Neural cell (in vitro differentiated cells): Measurements from ENCODE around the gene ALDH2. TPM values are rescaled to one million over a fixed set of nuclear protein-coding genes. Genes with fewer than 3 reads are reported as not detected.
"Not testable (repeated sequence)": the region's sequence is repeated elsewhere in the genome, so short reads cannot be mapped to it uniquely, and the experiment has no call there.

Experiments
- H2AFZ ChIP-seq: fragments of 200-600, 300-800 bp; sonication (generic), shearing (Covaris generic); 2 replicates; pipeline ENCODE4 v1.6.0; 2014; ENCODE audit warnings: low read depth, mild to moderate bottlenecking, antibody characterized with exemption, low read length, moderate library complexity
- H3F3A ChIP-seq: fragments of 200-600 bp; shearing (Covaris generic); 2 replicates; pipeline ENCODE4 v1.6.1; 2016; ENCODE audit warnings: mild to moderate bottlenecking, moderate library complexity, mixed read lengths, antibody characterized with exemption, low read length; ENCODE audit not compliant: insufficient read depth, poor library complexity, severe bottlenecking
- H3K27ac ChIP-seq: fragments of 200-600, 300-800 bp; sonication (generic), shearing (Covaris generic); 2 replicates; pipeline ENCODE4 v1.5.1; 2014; ENCODE audit warnings: mild to moderate bottlenecking, low read length, moderate library complexity
- H3K27me3 ChIP-seq: fragments of 300-800, 200-600 bp; sonication (generic), shearing (Covaris generic); 2 replicates; pipeline ENCODE4 v1.6.0; 2014; ENCODE audit warnings: mild to moderate bottlenecking, low read depth, low read length, moderate library complexity; ENCODE audit not compliant: insufficient read depth
- H3K36me3 ChIP-seq: fragments of 300-800, 200-600 bp; sonication (generic), shearing (Covaris generic); 2 replicates; pipeline ENCODE4 v1.5.1; 2014; ENCODE audit warnings: mild to moderate bottlenecking, antibody characterized with exemption, low read length, moderate library complexity; ENCODE audit not compliant: insufficient read depth
- H3K4me2 ChIP-seq: fragments of 300-800, 200-600 bp; sonication (generic), shearing (Covaris generic); 2 replicates; pipeline ENCODE4 v1.6.0; 2014; ENCODE audit warnings: mild to moderate bottlenecking, low read length
- H3K4me3 ChIP-seq: fragments of 300-800, 200-600 bp; sonication (generic), shearing (Covaris generic); 2 replicates; pipeline ENCODE4 v1.5.1; 2014; ENCODE audit warnings: mild to moderate bottlenecking, low read length, moderate library complexity
- H3K79me2 ChIP-seq: fragments of 200-600 bp; shearing (Covaris generic); replicated peaks from 2 replicates; pipeline ENCODE4 v1.6.0; 2014; ENCODE audit warnings: mild to moderate bottlenecking, low read length, moderate library complexity; ENCODE audit not compliant: insufficient read depth
- H3K9ac ChIP-seq: fragments of 300-800, 200-600 bp; sonication (generic), shearing (Covaris generic); 2 replicates; pipeline ENCODE4 v1.6.1; 2016; ENCODE audit warnings: mild to moderate bottlenecking, low read length, mixed read lengths
- H3K9me2 ChIP-seq: fragments of 200-600 bp; shearing (Covaris generic); 2 replicates; pipeline ENCODE4 v1.6.1; 2016; ENCODE audit warnings: mild to moderate bottlenecking, low read length, mixed read lengths; ENCODE audit not compliant: insufficient read depth
- H3K9me3 ChIP-seq: fragments of 200-600, 300-800 bp; sonication (generic), shearing (Covaris generic); 2 replicates; pipeline ENCODE4 v1.6.1; 2016; ENCODE audit warnings: mild to moderate bottlenecking, mixed run types, low read length, moderate library complexity, mixed read lengths
- H4K20me1 ChIP-seq: fragments of 200-600 bp; shearing (Covaris generic); 2 replicates; pipeline ENCODE4 v1.6.1; 2016; ENCODE audit warnings: mild to moderate bottlenecking, mixed run types; ENCODE audit not compliant: insufficient read depth
- CTCF ChIP-seq: fragments of 450-650 bp; IDR thresholded peaks from 2 replicates; pipeline ENCODE4 v1.5.1; 2014; ENCODE audit warnings: antibody characterized with exemption, mild to moderate bottlenecking, moderate library complexity; ENCODE audit not compliant: poor library complexity, severe bottlenecking
- EP300 ChIP-seq: fragments of 450-650 bp; conservative IDR thresholded peaks from 2 replicates; pipeline ENCODE4 v1.6.1; 2014; ENCODE audit warnings: antibody characterized with exemption, mild to moderate bottlenecking, moderate library complexity; ENCODE audit not compliant: poor library complexity, severe bottlenecking
- EZH2 ChIP-seq: fragments of 200-600, 300-800 bp; shearing (Covaris generic), sonication (generic); IDR thresholded peaks from 2 replicates; pipeline ENCODE4 v1.6.1; 2014; ENCODE audit warnings: antibody characterized with exemption, low read length, borderline replicate concordance, mild to moderate bottlenecking; ENCODE audit not compliant: insufficient read depth, poor library complexity, severe bottlenecking
- MXI1 ChIP-seq: fragments of 450-650 bp; conservative IDR thresholded peaks from 2 replicates; pipeline ENCODE4 v1.6.1; 2014; ENCODE audit warnings: antibody characterized with exemption, mild to moderate bottlenecking; ENCODE audit not compliant: poor library complexity, severe bottlenecking
- POLR2AphosphoS5 ChIP-seq: IDR thresholded peaks from 2 replicates; pipeline ENCODE4 v1.6.1; 2012
- RAD21 ChIP-seq: fragments of 450-650 bp; conservative IDR thresholded peaks from 2 replicates; pipeline ENCODE4 v1.6.1; 2014; ENCODE audit warnings: antibody characterized with exemption, mild to moderate bottlenecking, moderate library complexity
- REST ChIP-seq: IDR thresholded peaks from 2 replicates; pipeline ENCODE4 v1.6.1; 2012; ENCODE audit warnings: borderline replicate concordance
- SMC3 ChIP-seq: fragments of 450-650 bp; conservative IDR thresholded peaks from 2 replicates; pipeline ENCODE4 v1.6.1; 2014; ENCODE audit warnings: antibody characterized with exemption, mild to moderate bottlenecking, moderate library complexity; ENCODE audit not compliant: poor library complexity
- TAF1 ChIP-seq: IDR thresholded peaks from 2 replicates; pipeline ENCODE4 v1.6.1; 2012; ENCODE audit warnings: low read depth
- polyA plus RNA-seq: library from polyadenylated mRNA; depleted of rRNA; stranded (reverse); fragments of >200 nt; gene quantifications from 2 replicates; pipeline ENCODE4 v1.2.3, GENCODE V29; 2014

Gene ALDH2
- polyA plus RNA-seq, 1 donor from 2014 or later, result 64.3 TPM

DNA sequence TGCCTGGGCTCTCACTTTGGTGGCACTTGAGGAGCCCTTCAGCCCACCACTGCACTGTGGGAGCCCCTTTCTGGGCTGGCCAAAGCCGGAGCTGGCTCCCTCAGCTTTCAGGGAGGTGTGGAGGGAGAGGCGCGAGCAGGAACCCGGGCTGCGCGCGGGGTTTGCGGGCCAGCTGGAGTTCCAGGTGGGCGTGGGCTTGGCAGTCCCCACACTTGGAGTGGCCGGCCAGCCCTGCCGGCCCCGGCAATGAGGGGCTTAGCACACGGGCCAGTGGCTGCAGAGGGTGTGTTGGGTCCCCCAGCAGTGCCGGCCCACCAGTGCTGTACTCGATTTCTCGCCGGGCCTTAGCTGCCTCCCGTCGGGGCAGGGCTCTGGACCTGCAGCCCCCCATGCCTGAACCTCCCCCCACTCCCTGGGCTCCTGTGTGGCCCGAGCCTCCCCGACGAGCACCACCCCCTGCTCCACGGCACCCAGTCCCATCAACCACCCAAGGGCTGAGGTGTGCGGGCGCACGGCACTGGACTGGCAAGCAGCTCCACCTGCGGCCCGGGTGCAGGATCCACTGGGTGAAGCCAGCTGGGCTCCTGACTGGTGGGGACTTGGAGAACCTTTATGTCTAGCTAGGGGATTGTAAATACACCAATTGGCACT lies 68.9 kb downstream of the ALDH2 start:
- not testable (repeated sequence) for H3K4me2 ChIP-seq, H3K9me3 ChIP-seq, H2AFZ ChIP-seq, H4K20me1 ChIP-seq, H3K9me2 ChIP-seq, H3K4me3 ChIP-seq, H3K27me3 ChIP-seq, H3K9ac ChIP-seq, H3K27ac ChIP-seq, H3F3A ChIP-seq
- Histone ChIP-seq H3K36me3 (peaks cover 10% of the 10 kb centered on the region), H3K79me2 (peaks cover 14% of the 10 kb centered on the region)

- Histone ChIP-seq H3F3A (no peaks in the 10 kb centered on the region), H3K4me2 (no peak overlapping the region), H3K9me2 (no peaks in the 10 kb centered on the region), H2AFZ (no peak overlapping the region), H3K9me3 (no peaks in the 10 kb centered on the region), H3K4me3 (no peak overlapping the region), H3K9ac (no peak overlapping the region), H4K20me1 (no peaks in the 10 kb centered on the region), H3K79me2 (peaks cover 31% of the 10 kb centered on the region), H3K36me3 (peaks cover 10% of the 10 kb centered on the region), H3K27me3 (no peaks in the 10 kb centered on the region), H3K27ac (no peak overlapping the region)
- TF ChIP-seq EP300 (no peak), EZH2 (no peak), TAF1 (no peak), RAD21 (no peak), MXI1 (no peak), REST (no peak), CTCF (no peak), POLR2AphosphoS5 (no peak)
Measured at GRCh38 chr12:111838353-111838752, 71.6 kb downstream of the ALDH2 start.

DNA sequence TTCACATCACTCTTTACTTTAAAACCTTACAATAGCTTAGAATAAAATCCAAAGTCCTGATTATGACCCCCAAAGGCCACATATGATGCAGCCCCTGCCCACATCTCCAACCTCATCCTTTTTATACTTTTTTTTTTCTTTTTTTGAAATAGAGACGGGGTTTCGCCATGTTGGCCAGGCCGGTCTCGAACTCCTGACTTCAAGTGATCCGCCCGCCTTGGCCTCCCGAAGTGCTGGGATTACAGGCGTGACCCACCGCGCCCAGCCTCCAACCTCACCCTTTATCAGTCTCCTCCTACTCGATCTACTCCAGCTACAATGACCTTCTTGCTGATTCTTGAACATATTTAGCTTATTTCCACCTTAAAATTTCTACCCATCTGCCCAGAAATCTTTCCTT lies 74.1 kb downstream of the ALDH2 start:
- Histone ChIP-seq H2AFZ (no peak overlapping the region), H3K79me2 (peaks cover 51% of the 10 kb centered on the region)

More for the DNA sequence above, 74.1 kb downstream of the ALDH2 start:
- Histone ChIP-seq H3K27me3 (no peaks in the 10 kb centered on the region), H4K20me1 (no peaks in the 10 kb centered on the region), H3K9me2 (no peaks in the 10 kb centered on the region), H3K27ac (peak overlapping the region; percentile 95), H3K9ac (peak overlapping the region; percentile 92), H3K4me3 (peak overlapping the region; percentile 81), H3K9me3 (no peaks in the 10 kb centered on the region), H3F3A (no peaks in the 10 kb centered on the region), H3K4me2 (peak overlapping the region; percentile 47), H3K36me3 (peaks cover 10% of the 10 kb centered on the region)
- TF ChIP-seq CTCF (no peak), RAD21 (no peak), REST (no peak), SMC3 (no peak), EP300 (no peak), EZH2 (no peak), TAF1 (no peak), MXI1 (no peak), POLR2AphosphoS5 (no peak)
